Left lung (tissue), 10 donors: Measurements from ENCODE around the gene DDRGK1. TPM values are rescaled to one million over a fixed set of nuclear protein-coding genes. Genes with fewer than 3 reads are reported as not detected.

ENCODE experiments used
- ATAC-seq: fragments of 200-7000 bp; cut with Tn5 transposase; one replicate; pipeline ENCODE4 v1.9.1; 2020; ENCODE audit warnings: moderate library complexity
- DNase-seq, 4 donors: peaks; one replicate each; pipeline ENCODE4 v3.0.0-alpha.2; 2013 to 2020
- H3K27ac ChIP-seq, 2 donors: fragments of 200-600 bp; sonication (generic) in 1 of 2; one replicate each; pipeline versions ENCODE4 v1.5.0 to v1.8.0; 2020 to 2021
- H3K27me3 ChIP-seq, 2 donors: fragments of 200-600 bp; sonication (generic) in 1 of 2; one replicate each; pipeline versions ENCODE4 v1.5.0 to v1.8.0; 2020 to 2021
- H3K36me3 ChIP-seq, 2 donors: fragments of 200-600 bp; sonication (generic) in 1 of 2; one replicate each; pipeline versions ENCODE4 v1.5.0 to v1.8.0; 2020 to 2021
- H3K4me1 ChIP-seq, 2 donors: fragments of 200-600 bp; one replicate each; pipeline ENCODE4 v1.8.0; 2021
- H3K4me3 ChIP-seq, 2 donors: fragments of 200-600 bp; sonication (generic) in 1 of 2; one replicate each; pipeline versions ENCODE4 v1.5.0 to v1.8.0; 2020 to 2021; ENCODE audit warnings: mild to moderate bottlenecking in 1 of 2
- H3K9me3 ChIP-seq, 2 donors: fragments of 200-600 bp; sonication (generic) in 1 of 2; one replicate each; pipeline versions ENCODE4 v1.5.0 to v1.8.0; 2020 to 2021
- intact Hi-C, 2 donors: fragments of 100-400 bp; cut with DNase I; formaldehyde crosslinking; loops; one replicate each; pipeline versions ENCODE4 v1.11.2 to v1.14.2; 2022
- polyA plus RNA-seq, 6 donors: library from polyadenylated mRNA; unstranded; fragments of 120-200 nt; gene quantifications; one replicate each; pipeline ENCODE4 v1.2.1, GENCODE V29; 2013; ENCODE audit not compliant: insufficient read length in 6 of 6
- total RNA-seq, 2 donors: library from RNA; stranded (reverse); fragmentation: NEBNext Ultra II Directional; extraction: Animal tissue kit (Norgen Biotek cat#: 25700); gene quantifications; one replicate each; pipeline ENCODE4 v1.2.1, GENCODE V29; 2021
- TF ChIP-seq, protein P1 (sequence below), 2 donors: fragments of 200-600 bp; sonication (generic) in 1 of 2; IDR thresholded peaks; one replicate each; pipeline versions ENCODE4 v1.5.0 to v1.8.0; 2021; ENCODE audit warnings: antibody characterized with exemption in 2 of 2
- donor health status: DM: no; HTN: yes; CAD: no.
- donor health status: DM: no; HTN: no; CAD: no.

DDRGK1 gene
- total and polyA plus RNA-seq, 8 donors = 46.6 to 107 (median 50.4) TPM

DNA sequence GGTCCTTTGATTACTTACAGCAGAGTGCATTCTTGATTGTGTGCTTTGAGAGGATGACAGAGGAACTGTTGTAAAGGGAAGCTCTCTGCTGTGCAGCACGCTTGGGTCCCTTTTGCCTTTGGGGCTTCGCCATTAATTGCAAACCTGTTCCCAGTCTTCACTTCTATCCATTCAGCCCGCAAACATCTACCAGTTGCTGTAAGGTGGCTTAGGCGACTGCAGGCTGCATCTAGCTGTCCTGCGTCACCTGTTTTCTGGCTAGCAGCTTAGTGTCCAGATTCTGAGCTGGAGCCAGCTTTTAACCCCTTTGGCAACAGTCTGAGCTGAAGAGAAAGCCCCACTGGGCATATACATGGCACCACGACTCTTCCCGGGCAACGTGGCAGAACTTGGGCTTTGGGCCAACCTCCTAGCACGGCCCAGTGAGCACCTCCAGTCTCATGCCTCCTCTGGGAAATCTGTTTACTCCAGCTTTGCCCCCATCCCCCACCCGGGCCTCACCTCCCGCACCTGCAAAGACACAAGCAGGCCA, 42.3 kb downstream of the DDRGK1 start:
- DNase-seq (no peak), ATAC-seq (no peak)
- TF ChIP-seq, protein P1, sequence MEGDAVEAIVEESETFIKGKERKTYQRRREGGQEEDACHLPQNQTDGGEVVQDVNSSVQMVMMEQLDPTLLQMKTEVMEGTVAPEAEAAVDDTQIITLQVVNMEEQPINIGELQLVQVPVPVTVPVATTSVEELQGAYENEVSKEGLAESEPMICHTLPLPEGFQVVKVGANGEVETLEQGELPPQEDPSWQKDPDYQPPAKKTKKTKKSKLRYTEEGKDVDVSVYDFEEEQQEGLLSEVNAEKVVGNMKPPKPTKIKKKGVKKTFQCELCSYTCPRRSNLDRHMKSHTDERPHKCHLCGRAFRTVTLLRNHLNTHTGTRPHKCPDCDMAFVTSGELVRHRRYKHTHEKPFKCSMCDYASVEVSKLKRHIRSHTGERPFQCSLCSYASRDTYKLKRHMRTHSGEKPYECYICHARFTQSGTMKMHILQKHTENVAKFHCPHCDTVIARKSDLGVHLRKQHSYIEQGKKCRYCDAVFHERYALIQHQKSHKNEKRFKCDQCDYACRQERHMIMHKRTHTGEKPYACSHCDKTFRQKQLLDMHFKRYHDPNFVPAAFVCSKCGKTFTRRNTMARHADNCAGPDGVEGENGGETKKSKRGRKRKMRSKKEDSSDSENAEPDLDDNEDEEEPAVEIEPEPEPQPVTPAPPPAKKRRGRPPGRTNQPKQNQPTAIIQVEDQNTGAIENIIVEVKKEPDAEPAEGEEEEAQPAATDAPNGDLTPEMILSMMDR (IDR thresholded peaks at IDR 0.05) = no peak
- Histone ChIP-seq H3K9me3 (no peaks in the 10 kb centered on the region), H3K36me3 (no peaks in the 10 kb centered on the region), H3K27me3 (peaks cover 0 to 14% of the 10 kb centered on the region in 2 donors), H3K4me1 (peaks cover 15 to 38% of the 10 kb centered on the region in 2 donors), H3K4me3 (no peak overlapping the region), H3K27ac (no peak overlapping the region)
- intact Hi-C loops = no loop called here

DNA sequence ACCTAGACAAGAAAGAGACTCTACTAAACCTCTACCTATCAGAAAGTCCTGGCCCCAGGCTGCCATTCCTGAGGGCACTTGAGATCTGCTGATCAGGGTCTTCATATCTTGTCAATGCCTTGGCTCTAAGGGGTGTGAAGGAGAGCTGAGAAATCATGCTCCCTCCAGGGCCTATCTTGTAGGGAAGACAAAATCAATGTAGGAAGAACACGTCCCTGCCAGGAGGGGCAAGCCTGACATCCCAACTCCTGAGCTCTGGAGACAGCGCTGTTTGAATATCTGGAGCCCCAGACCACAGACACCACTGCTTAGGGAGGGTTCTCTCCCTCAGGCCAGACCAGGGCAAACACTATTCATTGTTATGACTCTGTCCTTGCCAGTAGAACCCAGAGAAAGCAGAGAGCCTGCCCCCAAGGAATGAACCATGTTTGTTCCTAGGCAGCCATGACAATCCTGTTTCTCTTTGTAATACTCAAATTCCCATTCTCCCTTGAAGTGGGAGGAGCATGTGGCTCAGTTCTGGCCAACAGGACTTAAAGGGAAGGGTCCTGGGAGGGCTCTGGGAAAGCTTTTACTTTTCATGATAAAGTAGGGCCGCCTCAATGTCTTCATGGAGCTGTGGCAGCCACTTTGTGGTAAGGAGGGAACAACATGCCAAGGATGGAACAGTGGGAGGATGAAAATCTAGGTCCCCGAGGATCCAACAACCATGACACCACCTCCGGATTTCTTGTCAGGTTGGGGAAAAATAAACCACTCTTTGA, 43.0 kb downstream of the DDRGK1 start:
- Histone ChIP-seq H3K4me1 (peaks cover 15 to 45% of the 10 kb centered on the region in 2 donors), H3K27ac (no peak overlapping the region), H3K4me3 (no peak overlapping the region), H3K36me3 (no peaks in the 10 kb centered on the region), H3K27me3 (peaks cover 0 to 8% of the 10 kb centered on the region in 2 donors), H3K9me3 (no peaks in the 10 kb centered on the region)
- intact Hi-C loops = no loop called here
- no peak for ATAC-seq
- no peak for DNase-seq
- TF ChIP-seq, protein P1 (IDR thresholded peaks at IDR 0.05) = no peak

DNA sequence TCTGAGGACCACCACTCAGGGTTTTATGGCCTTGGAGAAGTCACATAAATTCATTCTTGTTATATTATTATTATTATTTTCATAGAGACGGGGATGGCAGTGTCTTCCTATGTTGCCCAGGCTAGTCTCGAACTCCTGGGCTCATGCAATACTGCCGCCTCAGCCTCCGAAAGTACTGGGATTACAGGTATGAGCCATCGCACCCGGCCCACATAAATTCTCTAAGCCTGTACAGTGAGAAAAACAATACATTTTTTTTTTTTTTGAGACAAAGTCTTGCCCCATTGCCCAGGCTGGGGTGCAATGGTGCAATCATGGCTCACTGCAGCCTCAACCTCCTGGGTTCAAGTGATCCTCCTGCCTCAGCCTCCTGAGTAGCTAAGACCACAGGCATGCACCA, 44.1 kb downstream of the DDRGK1 start:
- H3K4me3 ChIP-seq = peak overlapping the region in 1 of 2 donors; percentile 96
- H3K9me3 ChIP-seq = no peaks in the 10 kb centered on the region
- TF ChIP-seq, protein P1 (IDR thresholded peaks at IDR 0.05) = no peak
- ATAC-seq (no peak), DNase-seq (no peak)
- intact Hi-C loops = no loop called here
- peaks cover 0 to 3% of the 10 kb centered on the region in 2 donors for H3K36me3 ChIP-seq
- peaks cover 0 to under 1% of the 10 kb centered on the region in 2 donors for H3K27me3 ChIP-seq
- peak overlapping the region in 1 of 2 donors; percentile 88 for H3K27ac ChIP-seq
- peaks cover 15 to 48% of the 10 kb centered on the region in 2 donors for H3K4me1 ChIP-seq

DNA sequence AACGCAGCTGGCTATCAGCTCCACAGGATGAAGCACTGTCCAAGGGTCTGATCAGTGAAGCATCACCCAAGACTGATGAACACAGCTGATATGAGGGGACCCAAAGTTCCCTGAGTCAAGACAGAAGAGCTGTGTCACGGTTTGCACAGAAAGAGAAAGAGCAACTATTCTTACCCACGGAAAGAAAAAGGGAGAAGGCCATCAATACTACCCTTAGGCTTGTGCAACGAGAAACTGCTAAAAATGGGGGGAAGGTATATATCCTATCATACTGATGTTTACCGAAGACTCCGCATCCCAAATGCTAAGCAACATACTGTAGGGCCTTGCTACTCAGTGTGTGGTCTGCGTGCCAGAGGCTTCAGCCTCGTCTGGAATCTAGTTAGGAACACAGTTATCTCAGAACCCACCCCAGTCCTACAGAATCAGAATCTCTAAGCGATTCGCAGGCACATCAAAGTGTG, 45.5 kb downstream of the DDRGK1 start:
- Histone ChIP-seq H3K4me1 (peaks cover 15 to 46% of the 10 kb centered on the region in 2 donors), H3K27ac (peak overlapping the region; percentile 66 to 88), H3K27me3 (no peaks in the 10 kb centered on the region), H3K9me3 (no peaks in the 10 kb centered on the region), H3K4me3 (peak overlapping the region; percentile 66 to 96), H3K36me3 (peaks cover 0 to 17% of the 10 kb centered on the region in 2 donors)
- intact Hi-C loops = no loop called here
- DNase-seq (no peak), ATAC-seq (peak; percentile 3)
- TF ChIP-seq, protein P1 (IDR thresholded peaks at IDR 0.05) = no peak

DNA sequence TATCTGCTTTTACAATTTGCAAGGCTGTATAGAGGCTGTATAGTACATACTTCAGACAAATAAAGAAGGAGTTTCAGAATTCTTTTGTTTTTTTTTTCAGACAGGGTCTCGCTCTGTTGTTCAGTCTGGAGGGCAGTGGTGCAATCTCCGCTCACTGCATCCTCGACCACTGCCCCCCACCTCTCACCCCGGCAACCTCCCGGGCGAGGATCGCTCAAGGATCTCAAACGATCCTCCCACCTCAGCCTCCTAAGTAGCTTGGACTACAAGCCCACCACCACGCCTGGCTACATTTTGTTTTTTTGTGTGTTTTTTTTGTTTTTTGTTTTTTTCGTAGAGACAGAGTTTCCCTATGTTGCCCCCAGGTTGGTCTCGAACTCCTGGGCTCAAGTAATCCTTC, 46.7 kb downstream of the DDRGK1 start:
- H3K27ac ChIP-seq = peak overlapping the region in 1 of 2 donors; percentile 33
- TF ChIP-seq, protein P1 (IDR thresholded peaks at IDR 0.05) = no peak
- H3K4me1 ChIP-seq = peaks cover 15 to 46% of the 10 kb centered on the region in 2 donors
- H3K4me3 ChIP-seq = peak overlapping the region in 1 of 2 donors; percentile 96
- no peaks in the 10 kb centered on the region for H3K27me3 ChIP-seq
- DNase-seq (no peak), ATAC-seq (no peak)
- intact Hi-C loops = no loop called here
- peaks cover 0 to 18% of the 10 kb centered on the region in 2 donors for H3K36me3 ChIP-seq
- no peaks in the 10 kb centered on the region for H3K9me3 ChIP-seq
